Fibroblast of mammary gland (primary cell): Measurements from ENCODE around the gene DCAKD.

Experiments
- DNase-seq: peaks from one replicate; pipeline ENCODE4 v3.0.0-alpha.2; 2010; ENCODE audit warnings: low read depth
- H3K4me3 ChIP-seq: 2 replicates; pipeline ENCODE4 v1.5.1; 2011; ENCODE audit warnings: low read depth, mild to moderate bottlenecking, low read length, moderate library complexity; ENCODE audit not compliant: control insufficient read depth
- CTCF ChIP-seq: conservative IDR thresholded peaks from 2 replicates; pipeline ENCODE4 v1.5.1; 2011; ENCODE audit warnings: low read depth, low read length, inconsistent platforms; ENCODE audit not compliant: control insufficient read depth, insufficient read depth

The DCAKD gene

GRCh38 chr17:45003877-45004276 lies 47.6 kb downstream of the DCAKD start:
- H3K4me3 ChIP-seq: no peak overlapping the region
- no peak for DNase-seq
- no peak for TF ChIP-seq CTCF

GRCh38 chr17:45001310-45001709 lies 50.1 kb downstream of the DCAKD start:
- no peak for DNase-seq
- TF ChIP-seq CTCF: no peak
- no peak overlapping the region for H3K4me3 ChIP-seq

- no peak for DNase-seq
- no peak for TF ChIP-seq CTCF
Measured at GRCh38 chr17:44999433-44999832, 52.0 kb downstream of the DCAKD start.

GRCh38 chr17:44998646-44999045 lies 52.8 kb downstream of the DCAKD start:
- DNase-seq: no peak
- no peak overlapping the region for H3K4me3 ChIP-seq
- TF ChIP-seq CTCF: no peak

More at GRCh38 chr17:44999433-44999832, 52.0 kb downstream of the DCAKD start:
- H3K4me3 ChIP-seq: no peak overlapping the region

- H3K4me3 ChIP-seq: no peak overlapping the region
- no peak for DNase-seq
- TF ChIP-seq CTCF: no peak
Measured at GRCh38 chr17:44997733-44998520, 53.5 kb downstream of the DCAKD start.

- DNase-seq: no peak
- no peak for TF ChIP-seq CTCF
Measured at GRCh38 chr17:44996304-44996703, 55.1 kb downstream of the DCAKD start.

GRCh38 chr17:44995436-44996001 lies 55.9 kb downstream of the DCAKD start:
- TF ChIP-seq CTCF: no peak
- DNase-seq: no peak
- H3K4me3 ChIP-seq: no peak overlapping the region

More at GRCh38 chr17:44996304-44996703, 55.1 kb downstream of the DCAKD start:
- H3K4me3 ChIP-seq: no peak overlapping the region
